Fibroblast of lung (primary cell): ENCODE measurements around the gene CNNM2.

ENCODE experiments used
- CTCF ChIP-seq, 2 donors: IDR thresholded peaks in 1 of 2; conservative IDR thresholded peaks in 1 of 2; 1 replicate in 1 of 2; 2 replicates in 1 of 2; pipeline ENCODE4 v1.5.1; 2011 to 2012; ENCODE audit warnings: low read length in 2 of 2, control low read depth in 1 of 2, inconsistent platforms in 1 of 2, low read depth in 1 of 2, mild to moderate bottlenecking in 1 of 2
- EZH2 ChIP-seq: IDR thresholded peaks from 2 replicates; pipeline ENCODE4 v1.5.1; 2012; ENCODE audit warnings: low read length, control low read depth, mild to moderate bottlenecking; ENCODE audit errors: missing control alignments

GRCh38 chr10:103067956-103068355, 149.9 kb downstream of the CNNM2 start:
- no peak for TF ChIP-seq EZH2
- no peak for TF ChIP-seq CTCF (conservative IDR thresholded peaks at IDR 0.05 in 1 of 2, IDR thresholded peaks at IDR 0.05 in 1 of 2; ENCODE audit: low read depth in 1 of 2, low read length in 2 of 2)
